Muscle of back (tissue), 11 donors: ENCODE measurements around the gene SYNPO. TPM values are rescaled to one million over a fixed set of nuclear protein-coding genes. Genes with fewer than 3 reads are reported as not detected.

ENCODE experiments used
- DNase-seq, 3 donors: peaks; one replicate each; pipeline versions ENCODE4 v3.0.0 to v3.0.0-alpha.2; 2013
- polyA plus RNA-seq, 10 donors: library from polyadenylated mRNA; unstranded; fragments of 120-200 nt; gene quantifications; one replicate each; pipeline ENCODE4 v1.2.1, GENCODE V29; 2013; ENCODE audit not compliant: insufficient read length in 10 of 10

Gene SYNPO
- polyA plus RNA-seq, 10 donors, result 19.0 to 36.0 (median 32.4) TPM

DNA sequence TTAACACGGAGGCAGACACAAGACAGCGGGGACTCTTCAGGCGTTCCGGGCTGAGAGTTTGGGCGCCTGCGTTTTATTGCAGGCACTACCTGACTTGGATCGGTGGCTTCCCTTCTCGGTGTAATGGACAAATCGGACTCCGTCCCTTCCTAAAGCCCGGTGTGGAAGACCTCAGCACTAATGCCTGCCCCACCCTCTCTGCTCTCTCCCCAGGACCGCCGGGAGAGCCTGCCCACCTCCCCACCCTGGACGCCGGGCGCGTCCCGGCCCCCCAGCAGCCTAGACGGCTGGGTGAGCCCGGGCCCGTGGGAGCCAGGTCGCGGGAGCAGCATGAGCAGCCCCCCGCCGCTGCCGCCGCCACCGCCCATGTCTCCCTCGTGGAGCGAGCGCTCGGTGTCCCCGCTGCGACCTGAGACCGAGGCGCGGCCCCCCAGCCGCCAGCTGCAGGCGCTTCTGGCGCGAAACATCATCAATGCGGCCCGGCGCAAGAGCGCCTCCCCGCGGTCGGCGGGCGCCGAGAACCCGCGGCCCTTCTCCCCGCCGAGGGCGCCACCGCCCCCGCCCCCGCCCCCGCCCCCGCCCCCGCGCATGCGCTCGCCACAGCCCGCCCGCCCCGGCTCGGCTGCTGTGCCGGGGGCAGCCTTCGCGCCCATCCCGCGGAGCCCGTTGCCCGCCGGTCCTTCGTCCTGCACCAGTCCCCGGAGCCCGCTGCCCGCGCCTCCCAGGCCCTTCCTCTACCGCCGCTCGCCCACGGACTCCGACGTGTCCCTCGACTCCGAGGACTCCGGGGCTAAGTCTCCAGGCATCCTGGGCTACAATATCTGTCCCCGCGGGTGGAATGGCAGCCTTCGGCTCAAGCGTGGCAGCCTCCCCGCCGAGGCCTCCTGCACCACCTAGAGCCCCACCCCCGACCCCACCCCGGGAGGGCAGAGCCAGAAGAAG, 16.0 kb downstream of the SYNPO start:
- peak; percentile 79 to 94 (median 91) for DNase-seq

DNA sequence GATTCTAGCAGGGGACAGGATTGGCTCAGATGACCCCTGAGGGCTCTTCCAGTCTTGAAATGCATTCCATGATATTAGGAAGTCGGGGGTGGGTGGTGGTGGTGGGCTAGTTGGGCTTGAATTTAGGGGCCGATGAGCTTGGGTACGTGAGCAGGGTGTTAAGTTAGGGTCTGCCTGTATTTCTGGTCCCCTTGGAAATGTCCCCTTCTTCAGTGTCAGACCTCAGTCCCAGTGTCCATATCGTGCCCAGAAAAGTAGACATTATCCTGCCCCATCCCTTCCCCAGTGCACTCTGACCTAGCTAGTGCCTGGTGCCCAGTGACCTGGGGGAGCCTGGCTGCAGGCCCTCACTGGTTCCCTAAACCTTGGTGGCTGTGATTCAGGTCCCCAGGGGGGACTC, 17.7 kb downstream of the SYNPO start:
- DNase-seq, result no peak

DNA sequence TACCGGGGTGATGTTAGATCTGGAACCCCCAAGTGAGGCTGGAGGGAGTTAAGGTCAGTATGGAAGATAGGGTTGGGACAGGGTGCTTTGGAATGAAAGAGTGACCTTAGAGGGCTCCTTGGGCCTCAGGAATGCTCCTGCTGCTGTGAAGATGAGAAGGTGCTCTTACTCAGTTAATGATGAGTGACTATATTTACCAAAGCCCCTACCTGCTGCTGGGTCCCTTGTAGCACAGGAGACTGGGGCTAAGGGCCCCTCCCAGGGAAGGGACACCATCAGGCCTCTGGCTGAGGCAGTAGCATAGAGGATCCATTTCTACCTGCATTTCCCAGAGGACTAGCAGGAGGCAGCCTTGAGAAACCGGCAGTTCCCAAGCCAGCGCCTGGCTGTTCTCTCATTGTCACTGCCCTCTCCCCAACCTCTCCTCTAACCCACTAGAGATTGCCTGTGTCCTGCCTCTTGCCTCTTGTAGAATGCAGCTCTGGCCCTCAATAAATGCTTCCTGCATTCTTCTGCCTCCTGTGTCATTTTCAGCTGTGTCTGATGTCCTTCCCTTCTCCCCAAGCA, 18.3 kb downstream of the SYNPO start:
- DNase-seq, result peak in 1 of 3 donors; percentile 8

DNA sequence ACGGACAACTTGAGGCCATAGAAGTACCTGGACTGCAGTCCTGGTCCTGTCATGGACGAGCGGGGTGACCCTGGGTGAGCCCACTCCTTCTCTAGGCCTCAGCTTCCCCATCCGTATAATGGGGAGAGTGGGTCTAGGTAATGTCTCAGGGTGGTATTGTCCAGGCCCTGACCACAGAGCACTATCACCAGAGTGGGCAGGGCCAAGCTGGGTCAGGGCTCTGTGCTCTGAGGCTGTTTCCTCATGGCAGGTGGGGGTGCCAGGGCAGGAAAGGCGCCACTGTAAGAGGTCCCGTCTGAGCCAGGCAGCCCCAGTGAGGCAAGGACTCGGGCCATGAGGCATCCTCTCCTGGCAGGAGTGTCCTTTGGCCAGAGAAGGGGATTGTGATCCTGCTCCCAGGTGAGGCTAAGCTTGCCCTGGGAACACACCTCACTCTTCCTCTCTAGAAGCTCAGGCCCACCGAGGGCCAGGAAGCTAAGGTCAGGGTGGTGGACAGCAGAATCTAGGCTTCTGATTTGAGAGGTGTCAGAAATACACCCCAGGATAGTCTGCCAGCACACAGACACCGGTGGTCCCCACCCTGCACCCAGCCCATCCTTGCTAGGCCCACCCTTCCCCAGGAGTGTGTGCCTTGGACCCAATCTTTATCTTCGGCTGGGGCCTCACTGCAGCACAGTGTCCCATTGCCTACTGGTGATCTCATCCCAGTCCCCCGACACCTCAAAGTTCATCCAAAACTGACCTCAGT, 19.1 kb downstream of the SYNPO start:
- no peak for DNase-seq

DNA sequence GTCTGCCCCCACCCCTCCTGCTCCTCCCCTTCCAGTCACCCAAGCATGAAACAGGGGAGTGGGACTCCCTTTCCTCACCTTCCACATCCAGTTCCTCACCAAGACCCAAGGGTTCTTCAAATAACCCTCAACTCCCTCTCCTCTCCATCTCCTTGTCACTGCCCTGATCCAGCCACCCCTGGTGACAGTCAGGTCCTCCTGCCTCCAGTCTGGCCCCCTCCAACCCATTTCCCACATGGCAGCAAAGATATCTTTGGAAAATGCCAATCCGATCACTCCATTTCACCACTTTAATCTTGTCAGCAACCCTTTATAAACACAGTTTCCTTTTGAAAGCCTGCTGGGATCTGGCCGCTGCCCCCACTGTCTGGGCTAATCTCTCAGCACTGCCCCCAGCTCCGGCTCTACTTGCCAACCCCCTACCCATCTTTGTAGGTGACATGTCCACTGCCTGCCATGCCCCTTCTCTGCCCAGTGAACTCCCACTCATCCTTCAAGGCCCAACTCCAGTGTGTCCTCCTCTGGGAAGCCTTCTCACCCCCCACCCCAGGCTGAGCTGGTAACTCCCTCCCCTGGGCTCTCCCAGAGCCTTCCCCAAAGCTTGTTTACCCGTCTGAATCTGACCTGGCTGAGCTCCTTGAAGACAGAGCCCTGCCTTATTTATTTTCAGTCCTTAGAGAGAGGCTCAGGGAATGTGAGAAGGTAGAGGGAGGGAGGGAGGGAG, 19.8 kb downstream of the SYNPO start:
- peak in 1 of 3 donors; percentile 15 for DNase-seq

DNA sequence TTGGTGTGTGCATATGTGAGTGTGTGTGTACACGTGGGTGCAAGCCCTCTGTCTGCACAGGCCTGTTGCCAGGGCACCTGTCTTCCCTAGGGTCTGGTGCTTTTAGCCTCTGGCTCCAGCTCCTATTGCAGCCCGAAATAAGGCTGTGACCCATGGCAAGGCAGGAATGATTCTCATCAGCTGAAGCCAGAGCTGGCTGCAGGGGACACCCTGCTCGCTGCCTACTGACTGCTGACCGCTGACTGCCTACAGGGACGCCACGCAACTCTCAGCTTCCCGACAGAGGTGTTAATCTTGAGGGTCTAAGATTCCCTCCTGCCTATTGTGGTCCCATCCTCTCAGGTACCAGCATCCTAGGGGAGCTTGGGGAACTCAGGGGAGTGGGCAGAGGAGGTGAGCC, 20.6 kb downstream of the SYNPO start, which contains the start of gene MYOZ3:
Gene MYOZ3, plus strand, starts transcription at position 166 of the 400 bp plus-strand sequence. CDS start 1,691 bp downstream, outside the sequence.
- peak in 1 of 3 donors; percentile 36 for DNase-seq

DNA sequence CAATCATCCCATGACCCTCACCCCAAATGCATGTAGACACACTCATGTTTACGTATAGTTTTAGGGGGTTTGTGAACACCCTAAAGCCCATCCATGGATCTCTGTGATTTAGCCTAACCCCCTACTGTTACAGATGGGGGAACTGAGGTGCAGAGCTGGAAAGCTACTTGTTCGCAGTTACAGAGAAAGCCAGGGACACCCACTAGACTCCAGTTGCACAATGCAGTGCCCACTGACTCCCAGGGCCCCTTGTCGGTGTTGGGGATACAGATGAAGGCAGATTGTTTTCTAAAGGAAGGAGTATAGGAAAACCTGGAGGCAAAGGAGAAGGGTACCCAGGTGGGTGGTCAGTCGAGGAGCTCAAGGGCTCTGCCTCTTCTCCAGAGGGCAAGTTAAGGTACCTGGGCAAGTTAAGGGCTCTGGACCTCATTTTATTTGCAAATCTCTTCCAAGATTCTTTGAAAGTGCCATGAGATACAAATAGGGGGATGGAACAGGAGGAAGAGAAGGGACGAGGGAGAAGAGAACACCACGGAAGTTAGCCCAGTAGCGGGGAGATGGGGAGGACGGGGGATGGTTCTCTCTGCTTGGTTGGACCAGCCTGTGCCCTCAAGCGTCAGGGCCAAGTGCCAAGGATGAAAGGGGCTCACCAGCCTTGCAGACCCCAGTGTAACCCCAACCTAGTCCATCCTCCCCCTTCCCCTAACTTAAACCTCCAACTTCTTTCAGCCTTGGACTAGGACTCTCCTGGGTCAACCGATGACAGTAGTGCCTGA, 21.5 kb downstream of the SYNPO start:
- DNase-seq, result no peak

DNA sequence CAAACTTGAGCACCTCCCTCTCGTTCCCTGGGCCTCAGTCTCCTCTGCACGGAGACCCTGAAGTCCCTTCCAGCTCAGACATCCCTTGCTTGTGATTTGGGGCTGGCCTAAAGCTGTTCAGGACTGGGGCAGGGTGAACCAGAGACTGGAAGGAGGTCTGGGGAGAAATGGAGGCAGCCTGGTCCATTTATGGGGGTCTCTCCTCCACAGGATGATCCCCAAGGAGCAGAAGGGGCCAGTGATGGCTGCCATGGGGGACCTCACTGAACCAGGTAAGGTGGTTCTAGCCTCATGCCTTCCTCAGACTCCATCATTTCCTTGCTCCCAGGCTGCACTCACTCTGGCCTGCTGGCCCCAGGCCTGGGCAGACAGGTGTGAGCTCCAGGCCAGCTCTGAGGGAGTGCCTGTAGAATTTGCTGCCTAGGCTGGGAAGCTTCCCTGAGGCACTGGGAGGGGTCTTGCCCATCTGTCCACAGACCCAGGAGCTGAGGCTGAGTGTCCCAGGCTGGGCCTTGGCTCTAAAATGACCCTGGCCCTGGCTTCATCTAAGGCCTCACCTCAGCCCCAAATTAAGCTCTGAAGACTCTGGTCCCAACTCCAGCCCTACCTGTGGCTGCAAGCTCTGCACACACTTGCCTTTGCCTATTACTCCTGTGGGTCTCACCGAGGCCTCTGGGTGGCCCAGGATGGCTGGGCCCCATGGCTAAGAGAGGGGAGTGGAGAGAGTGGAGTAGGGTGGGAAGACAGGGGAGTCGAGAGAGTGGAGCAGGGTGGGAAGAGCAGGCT, 22.5 kb downstream of the SYNPO start:
- no peak for DNase-seq

DNA sequence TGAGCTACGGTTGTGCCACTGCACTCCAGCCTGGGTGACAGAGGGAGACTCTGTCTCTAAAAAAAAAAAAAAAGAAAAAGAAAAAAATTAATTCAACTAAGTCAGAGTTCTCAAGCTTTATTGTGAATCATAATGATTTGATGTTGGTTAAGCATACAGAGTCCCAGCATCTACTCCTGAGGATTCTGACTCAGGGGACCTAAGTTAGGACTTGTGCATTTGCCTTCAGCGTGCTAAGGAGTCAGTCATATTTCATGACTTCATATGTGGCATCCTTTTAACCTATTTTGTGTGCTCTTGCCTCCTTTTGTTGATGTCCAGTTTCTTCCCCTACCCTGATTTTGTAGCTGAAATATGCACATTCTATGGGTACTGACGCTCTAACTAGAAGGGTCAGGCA, 23.5 kb downstream of the SYNPO start:
- no peak for DNase-seq

DNA sequence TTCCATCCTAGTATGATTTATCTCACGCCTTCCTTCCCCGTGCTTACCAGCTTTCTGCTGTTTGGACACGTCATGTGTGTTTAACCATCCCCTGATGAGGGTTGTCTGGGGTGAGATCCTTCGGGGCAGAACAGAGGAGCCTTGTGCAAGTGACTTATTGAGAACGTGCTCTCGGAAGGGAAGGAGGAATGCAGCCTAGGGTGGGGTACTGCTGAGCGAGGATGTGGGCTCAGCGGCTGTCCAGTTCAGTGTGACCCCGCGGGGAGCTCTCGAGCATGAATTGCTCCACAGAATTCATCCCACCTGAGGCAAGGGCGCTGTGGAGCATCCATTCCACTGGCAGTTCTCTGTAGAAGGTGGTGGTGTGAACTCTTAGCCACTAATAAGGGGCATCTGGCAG, 24.6 kb downstream of the SYNPO start:
- no peak for DNase-seq

DNA sequence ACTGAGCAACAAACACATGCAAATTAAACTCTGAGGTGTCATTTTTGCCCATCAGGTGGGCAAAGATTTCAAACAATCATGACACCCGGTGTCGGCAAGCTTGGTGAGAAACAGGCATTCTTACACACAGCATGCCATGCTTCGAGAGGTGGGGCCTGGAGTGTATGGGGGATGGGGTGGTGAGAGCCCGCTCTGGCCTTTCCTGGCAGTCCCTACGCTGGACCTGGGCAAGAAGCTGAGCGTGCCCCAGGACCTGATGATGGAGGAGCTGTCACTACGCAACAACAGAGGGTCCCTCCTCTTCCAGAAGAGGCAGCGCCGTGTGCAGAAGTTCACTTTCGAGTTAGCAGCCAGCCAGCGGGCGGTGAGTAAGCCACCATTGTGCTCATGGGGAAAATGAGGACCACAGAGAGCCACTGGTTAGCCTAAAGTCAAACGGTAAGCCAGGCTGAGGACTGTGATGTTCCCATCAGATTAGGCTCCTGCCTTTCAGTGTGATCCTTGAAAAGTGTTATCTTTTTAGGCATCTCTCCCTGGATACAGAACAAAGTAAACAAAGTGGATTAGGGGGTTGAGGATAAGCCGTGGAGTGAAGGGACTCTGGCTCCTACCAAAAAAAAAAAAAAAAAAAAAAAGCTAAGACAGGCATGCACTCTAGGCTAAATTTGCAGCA, 30.0 kb downstream of the SYNPO start:
- no peak for DNase-seq

DNA sequence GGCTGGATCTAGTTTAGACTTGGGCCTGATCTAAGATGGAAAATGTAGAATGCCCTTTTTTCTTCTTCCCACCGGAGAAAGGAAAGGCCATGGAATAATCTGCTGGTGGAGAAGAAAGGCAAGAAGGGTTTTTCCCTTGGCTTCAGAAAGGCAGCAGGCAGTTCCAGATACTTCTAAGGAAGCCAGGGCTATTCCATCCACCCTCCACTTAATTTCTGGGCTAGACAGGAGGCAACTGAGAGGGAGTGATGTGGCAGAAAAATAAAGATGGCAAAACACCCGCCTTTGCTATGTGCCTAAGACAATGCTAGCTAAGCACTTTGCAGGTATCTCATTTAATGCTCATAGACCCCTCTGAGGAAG, 30.5 kb downstream of the SYNPO start:
- DNase-seq, result peak in 1 of 3 donors; percentile 59

DNA sequence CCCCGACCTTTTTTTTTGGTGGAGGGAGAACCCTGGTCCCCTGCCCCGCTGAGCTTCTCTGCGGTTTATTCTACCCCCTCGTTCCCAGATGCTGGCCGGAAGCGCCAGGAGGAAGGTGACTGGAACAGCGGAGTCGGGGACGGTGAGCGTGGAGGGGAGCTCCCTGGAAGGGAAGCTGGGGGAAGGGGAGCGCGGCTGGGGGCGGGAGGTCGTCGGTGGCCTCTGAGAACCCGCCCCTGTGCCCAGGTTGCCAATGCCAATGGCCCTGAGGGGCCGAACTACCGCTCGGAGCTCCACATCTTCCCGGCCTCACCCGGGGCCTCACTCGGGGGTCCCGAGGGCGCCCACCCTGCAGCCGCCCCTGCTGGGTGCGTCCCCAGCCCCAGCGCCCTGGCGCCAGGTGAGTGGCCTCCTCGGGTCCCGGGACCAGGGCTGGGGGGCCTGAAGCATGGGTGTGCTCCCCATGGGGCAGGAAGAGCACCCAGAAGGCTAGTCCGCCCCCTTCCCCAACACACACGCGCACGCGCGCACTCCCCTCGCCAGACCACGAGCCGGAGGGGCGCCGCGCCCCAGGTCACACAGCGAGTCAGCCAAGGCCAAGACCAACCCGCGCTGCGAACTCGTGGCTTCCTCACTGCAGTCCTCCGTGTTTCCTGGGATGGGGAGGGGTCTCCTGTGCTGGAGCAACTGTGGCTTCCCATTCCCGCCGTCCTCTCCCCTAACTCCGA, 31.2 kb downstream of the SYNPO start:
- DNase-seq, result peak in 1 of 3 donors; percentile 67

DNA sequence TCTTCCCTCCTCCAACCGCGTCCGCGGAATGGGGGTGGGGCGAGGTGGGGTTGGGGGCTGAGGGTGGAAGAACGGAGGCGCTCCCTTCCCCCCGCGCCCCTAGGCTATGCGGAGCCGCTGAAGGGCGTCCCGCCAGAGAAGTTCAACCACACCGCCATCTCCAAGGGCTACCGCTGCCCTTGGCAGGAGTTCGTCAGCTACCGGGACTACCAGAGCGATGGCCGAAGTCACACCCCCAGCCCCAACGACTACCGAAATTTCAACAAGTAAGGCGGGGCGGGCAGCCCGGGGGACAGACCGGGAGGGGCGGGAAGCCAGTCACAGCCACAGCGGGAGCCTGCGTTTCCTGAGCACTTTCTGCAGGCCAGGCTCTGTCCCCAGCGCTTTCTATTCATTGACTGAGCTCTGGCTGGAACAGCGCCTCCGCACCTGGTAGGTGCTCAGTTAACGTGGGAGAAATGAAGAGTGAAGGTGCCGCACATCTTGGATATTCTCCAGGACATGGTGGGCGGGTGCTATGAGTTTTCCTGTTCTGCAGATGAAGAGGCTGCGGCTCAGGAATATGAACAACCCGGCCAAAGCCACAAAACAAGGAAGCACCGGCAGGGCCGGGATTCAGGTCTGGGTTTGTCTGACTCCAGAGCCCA, 31.9 kb downstream of the SYNPO start:
- DNase-seq, result peak in 1 of 3 donors; percentile 82

DNA sequence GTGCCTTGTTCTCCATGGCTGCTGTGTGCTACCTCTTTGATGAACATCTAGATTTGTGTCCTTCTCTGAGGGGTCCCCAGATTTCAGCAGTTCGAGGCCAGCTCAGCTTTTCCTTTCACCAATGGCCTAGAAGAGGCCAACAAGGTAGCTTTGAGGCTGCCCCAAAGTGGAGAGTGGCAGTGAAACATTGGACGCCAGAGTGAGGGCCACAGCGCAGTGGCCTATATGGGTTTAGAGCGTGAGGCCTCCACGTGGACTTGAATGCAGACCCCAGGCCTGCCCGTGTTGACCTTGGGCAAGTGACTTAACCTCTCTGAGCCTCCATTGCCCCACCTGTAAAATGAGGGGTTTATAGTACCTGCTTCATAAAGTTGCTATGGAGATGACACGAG, 32.4 kb downstream of the SYNPO start:
- no peak for DNase-seq

DNA sequence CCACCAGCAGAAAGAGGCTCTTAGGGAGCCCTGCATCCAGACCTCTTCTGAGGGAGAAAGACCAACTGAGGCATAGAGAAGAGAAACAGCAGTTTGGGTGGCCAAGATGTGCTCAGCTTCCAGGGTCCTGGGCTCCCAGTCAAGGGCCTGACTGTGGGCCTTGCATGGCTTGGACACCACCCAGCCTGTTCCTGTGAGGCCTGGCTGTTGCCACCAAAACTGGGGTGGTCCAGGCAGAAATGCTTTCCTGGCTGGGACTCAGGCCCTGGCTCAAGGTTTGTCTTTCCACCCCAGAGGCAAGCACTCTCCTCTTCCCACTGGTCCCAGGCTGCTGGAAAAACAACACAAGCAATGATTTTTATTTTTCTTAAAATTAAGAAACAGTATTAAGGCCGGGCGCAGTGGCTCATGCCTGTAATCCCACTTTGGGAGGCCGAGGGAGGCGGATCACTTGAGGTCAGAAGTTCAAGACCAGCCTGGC, 33.9 kb downstream of the SYNPO start:
- DNase-seq, result peak in 1 of 3 donors; percentile 93

DNA sequence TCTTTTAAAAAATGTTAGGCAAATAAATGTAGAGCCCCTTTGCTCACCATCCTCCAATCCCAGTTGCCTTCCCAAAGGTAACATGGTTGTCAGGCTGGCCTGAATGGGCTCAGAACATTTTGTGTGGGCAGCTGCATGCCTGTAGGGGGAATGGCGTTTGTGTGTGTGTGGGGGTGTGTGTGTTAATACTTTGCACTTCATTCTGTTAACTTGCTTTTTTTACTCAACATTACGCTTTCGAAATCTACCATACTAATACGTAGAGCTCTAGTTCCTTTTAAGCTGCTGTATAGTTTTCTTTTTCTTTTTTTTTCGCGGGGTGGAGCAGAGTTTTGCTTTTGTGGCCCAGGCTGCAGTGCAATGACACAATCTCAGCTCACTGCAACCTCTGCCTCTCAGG, 34.6 kb downstream of the SYNPO start:
- no peak for DNase-seq

DNA sequence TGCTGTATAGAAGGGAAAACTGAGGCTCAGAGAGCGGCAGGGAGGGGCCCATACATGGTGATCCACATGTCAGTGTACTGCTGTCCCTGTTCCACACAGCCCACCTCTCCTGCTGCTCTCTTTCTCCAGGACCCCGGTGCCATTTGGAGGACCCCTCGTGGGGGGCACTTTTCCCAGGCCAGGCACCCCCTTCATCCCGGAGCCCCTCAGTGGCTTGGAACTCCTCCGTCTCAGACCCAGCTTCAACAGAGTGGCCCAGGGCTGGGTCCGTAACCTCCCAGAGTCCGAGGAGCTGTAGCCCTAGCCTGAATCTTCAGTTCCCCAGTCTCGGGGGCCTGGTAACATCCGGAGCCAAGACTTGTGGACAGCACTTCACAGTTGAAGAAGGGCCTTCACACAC, 36.1 kb downstream of the SYNPO start:
- DNase-seq, result no peak
